ENCODE measurements around the gene NOTCH2.

GRCh38 chr1:119906927-119907652 is 162.4 kb downstream of the NOTCH2 start:
- TF ChIP-seq NFRKB (IDR thresholded peaks at IDR 0.05; ENCODE audit: low read depth) (no peak), MED1 (CRISPR knock-in tag; IDR thresholded peaks at IDR 0.05; ENCODE audit: borderline replicate concordance) (no peak), MAFK (IDR thresholded peaks at IDR 0.05; ENCODE audit: low read length) (no peak), TAF1 (IDR thresholded peaks at IDR 0.05; ENCODE audit: control insufficient read depth, extremely low read depth, insufficient read depth, low read length, severe bottlenecking) (no peak), ZNF280B (CRISPR knock-in tag; IDR thresholded peaks at IDR 0.05) (no peak), SOX6 (IDR thresholded peaks at IDR 0.05) (no peak), HNRNPLL (IDR thresholded peaks at IDR 0.05; ENCODE audit: low read depth, low read length, poor library complexity, severe bottlenecking) (no peak), SIN3A (IDR thresholded peaks at IDR 0.05; ENCODE audit: borderline replicate concordance in 2 of 2, control insufficient read depth in 1 of 2, low read depth in 2 of 2, low read length in 2 of 2) (no peak)

Data from K562 (cell line).